D721Med (cell line): ENCODE measurements around the gene TP53TG5.

Experiments used
- DNase-seq: peaks from one replicate; pipeline ENCODE4 v3.0.0; 2011; ENCODE audit warnings: low spot score; ENCODE audit not compliant: insufficient read length
- FAIRE-seq: peaks from 2 replicates; lab custom pipeline; 2011; peaks lifted over from hg19 to GRCh38; lab: Jason Lieb, UNC
- TF ChIP-seq, protein P1 (sequence below): IDR thresholded peaks from 2 replicates; pipeline ENCODE4 v1.5.1; 2012; ENCODE audit warnings: mild to moderate bottlenecking, control low read depth; ENCODE audit not compliant: insufficient read depth; ENCODE audit errors: missing control alignments

Gene TP53TG5

DNA sequence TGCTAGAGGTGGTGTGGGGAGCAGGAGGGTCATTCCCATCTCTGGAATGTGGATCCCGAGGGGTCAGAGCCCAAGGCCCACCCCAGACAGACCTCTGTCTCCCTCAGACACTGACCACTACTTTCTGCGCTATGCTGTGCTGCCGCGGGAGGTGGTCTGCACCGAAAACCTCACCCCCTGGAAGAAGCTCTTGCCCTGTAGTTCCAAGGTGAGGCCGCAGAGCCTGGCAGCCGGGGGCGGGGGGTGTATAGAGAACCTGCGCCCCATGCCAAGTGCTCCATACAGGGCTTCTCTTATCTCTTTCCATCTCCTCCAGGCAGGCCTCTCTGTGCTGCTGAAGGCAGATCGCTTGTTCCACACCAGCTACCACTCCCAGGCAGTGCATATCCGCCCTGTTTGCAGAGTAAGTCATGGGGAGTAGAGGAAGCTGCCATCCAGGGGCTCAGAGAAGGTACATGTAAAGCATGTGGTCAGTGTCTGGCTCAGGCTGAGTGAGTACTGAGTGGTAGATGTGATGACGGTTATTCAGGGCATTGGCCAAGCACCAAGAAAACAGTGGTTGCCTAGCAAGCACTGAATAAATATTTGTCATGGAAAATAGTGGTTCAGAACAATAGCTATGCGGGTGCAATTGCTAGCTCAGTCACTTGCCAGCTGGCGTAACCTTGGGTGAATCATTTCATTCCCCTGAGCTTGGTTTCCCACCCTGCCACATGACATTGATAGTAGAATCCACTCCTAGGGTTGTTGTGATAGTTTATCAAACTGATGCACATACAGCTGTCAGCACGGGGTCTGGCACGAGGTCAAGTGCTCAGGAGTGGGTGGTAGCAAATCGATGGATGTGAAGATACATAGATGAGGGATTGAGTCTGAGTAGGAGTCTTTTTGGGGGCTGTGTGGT lies 41.3 kb upstream of the TP53TG5 start:
- DNase-seq (no peak), FAIRE-seq (no peak)
- TF ChIP-seq, protein P1, sequence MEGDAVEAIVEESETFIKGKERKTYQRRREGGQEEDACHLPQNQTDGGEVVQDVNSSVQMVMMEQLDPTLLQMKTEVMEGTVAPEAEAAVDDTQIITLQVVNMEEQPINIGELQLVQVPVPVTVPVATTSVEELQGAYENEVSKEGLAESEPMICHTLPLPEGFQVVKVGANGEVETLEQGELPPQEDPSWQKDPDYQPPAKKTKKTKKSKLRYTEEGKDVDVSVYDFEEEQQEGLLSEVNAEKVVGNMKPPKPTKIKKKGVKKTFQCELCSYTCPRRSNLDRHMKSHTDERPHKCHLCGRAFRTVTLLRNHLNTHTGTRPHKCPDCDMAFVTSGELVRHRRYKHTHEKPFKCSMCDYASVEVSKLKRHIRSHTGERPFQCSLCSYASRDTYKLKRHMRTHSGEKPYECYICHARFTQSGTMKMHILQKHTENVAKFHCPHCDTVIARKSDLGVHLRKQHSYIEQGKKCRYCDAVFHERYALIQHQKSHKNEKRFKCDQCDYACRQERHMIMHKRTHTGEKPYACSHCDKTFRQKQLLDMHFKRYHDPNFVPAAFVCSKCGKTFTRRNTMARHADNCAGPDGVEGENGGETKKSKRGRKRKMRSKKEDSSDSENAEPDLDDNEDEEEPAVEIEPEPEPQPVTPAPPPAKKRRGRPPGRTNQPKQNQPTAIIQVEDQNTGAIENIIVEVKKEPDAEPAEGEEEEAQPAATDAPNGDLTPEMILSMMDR = no peak

GRCh38 chr20:45416917-45417316 lies 38.8 kb upstream of the TP53TG5 start:
- FAIRE-seq (no peak), DNase-seq (no peak)
- TF ChIP-seq, protein P1 = no peak

DNA sequence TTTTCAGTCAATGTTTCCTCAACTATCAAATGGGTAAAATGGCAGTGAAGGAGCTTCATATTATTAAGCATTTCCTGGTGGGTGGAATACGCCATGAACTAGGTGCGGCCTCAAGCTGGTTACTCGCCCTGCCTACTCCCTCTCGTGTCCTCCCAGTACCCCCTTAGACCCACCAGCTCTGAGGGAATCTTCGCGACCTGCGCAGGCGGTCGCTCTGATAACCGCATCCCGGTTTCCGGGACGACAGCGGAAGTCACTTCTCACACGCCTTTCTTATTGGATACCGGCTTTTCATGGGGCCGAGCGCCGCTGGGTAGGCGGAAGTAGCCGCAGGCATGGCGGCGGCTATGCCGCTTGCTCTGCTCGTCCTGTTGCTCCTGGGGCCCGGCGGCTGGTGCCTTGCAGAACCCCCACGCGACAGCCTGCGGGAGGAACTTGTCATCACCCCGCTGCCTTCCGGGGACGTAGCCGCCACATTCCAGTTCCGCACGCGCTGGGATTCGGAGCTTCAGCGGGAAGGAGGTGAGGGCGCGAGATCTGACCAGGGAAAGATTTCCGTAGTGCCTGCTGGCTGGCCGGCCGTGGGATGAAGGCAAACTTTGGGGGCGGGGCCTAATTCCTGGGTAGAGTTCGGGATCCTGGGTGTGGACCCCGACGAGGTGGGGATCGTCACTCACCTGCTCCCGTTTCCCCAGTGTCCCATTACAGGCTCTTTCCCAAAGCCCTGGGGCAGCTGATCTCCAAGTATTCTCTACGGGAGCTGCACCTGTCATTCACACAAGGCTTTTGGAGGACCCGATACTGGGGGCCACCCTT lies 37.9 kb upstream of the TP53TG5 start, which contains the start of gene PIGT:
PIGT (plus strand) TSS at position 320 of the 816 bp plus-strand sequence; CDS start at position 336, 16 bp downstream.
- TF ChIP-seq, protein P1 = no peak
- FAIRE-seq (no peak), DNase-seq (peak; percentile 33)

DNA sequence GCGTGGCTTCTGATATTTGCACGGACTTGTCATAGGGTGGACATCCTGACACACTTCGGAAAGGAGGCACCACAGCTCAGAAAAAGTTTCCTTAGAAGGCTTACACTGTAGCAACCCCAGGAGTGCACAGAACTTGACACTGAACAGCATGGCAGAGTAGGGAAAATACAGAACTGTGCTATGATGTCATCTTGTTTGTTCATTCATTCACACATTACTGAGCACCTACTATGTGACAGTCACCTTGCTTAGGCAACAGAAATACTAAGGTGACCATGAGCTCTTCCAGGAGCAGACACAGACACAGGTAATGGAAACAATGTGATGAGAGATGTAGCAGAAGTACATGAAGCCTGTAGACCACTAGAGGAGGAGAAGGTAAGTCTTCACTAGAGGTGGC lies 35.4 kb upstream of the TP53TG5 start:
- TF ChIP-seq, protein P1 = no peak
- DNase-seq = no peak
- no peak for FAIRE-seq

DNA sequence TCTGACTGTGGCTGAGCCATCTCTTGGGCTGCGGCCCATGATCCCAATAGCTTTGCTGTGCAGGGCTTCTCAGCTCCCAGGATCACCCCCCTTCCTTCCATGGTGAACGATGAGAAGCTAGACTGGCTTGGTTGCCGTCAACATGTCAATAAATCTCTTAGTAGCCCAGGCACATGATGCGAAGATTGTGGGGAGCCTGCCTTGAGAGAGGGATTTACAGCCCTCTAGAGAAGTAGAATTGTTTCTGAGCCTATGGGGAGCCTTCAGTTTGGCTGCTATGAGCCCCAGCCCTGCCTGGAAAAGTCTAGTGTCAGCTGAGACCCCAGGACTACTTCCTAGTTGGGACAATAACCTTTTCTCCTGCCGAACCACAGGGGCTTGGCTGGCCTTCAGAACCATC lies 34.5 kb upstream of the TP53TG5 start:
- FAIRE-seq = no peak

GRCh38 chr20:45410887-45411286 lies 32.8 kb upstream of the TP53TG5 start:
- no peak for DNase-seq
- FAIRE-seq = no peak
- TF ChIP-seq, protein P1 = no peak

More for the DNA sequence above, 34.5 kb upstream of the TP53TG5 start:
- TF ChIP-seq, protein P1 = no peak
- DNase-seq = no peak
